A549 (cell line): Measurements from ENCODE around the gene CADM4. TPM values are rescaled to one million over a fixed set of nuclear protein-coding genes. Genes with fewer than 3 reads are reported as not detected.
A peak's percentile ranks its signal among the peaks of the same experiment; 100 is the strongest.

Experiments used
- ATAC-seq, 2 experiments: fragments of 200-7000 bp in 1 of 2; fragments of >200 bp in 1 of 2; cut with Nextera tagmentation in 1 of 2; cut with Tn5 transposase in 1 of 2; 3 replicates each; pipeline versions ENCODE4 v1.8.0 to v1.9.1; 2018 to 2020; ENCODE audit warnings: mild to moderate bottlenecking in 1 of 2, moderate library complexity in 1 of 2
- CTCF ChIA-PET: fragments of 300-600 bp; sonication (Branson Sonifier 250); formaldehyde crosslinking; extraction: SDS; loops from one replicate; lab custom pipeline; 2021; ENCODE audit warnings: antibody characterized with exemption, inconsistent platforms; lab: Yijun Ruan, JAX
- POLR2A ChIA-PET: fragments of 350-600 bp; formaldehyde crosslinking; extraction: SDS; loops from one replicate; lab custom pipeline; 2021; ENCODE audit warnings: antibody characterized with exemption, inconsistent platforms; lab: Yijun Ruan, JAX
- DNase-seq, 2 experiments: peaks; one replicate each; pipeline versions ENCODE4 v3.0.0 to v3.0.0-alpha.2; 2011 to 2016; ENCODE audit warnings: low read depth in 1 of 2, low spot score in 1 of 2
- FAIRE-seq: peaks from 2 replicates; lab custom pipeline; 2011; peaks lifted over from hg19 to GRCh38; lab: Jason Lieb, UNC
- H3K27ac ChIP-seq, 2 experiments: fragments of >200 bp; sonication (Bioruptor Twin); formaldehyde crosslinking; 3 replicates each; pipeline ENCODE4 v1.5.1; 2016 to 2017
- H3K4me1 ChIP-seq: fragments of >200 bp; sonication (Bioruptor Twin); formaldehyde crosslinking; 3 replicates; pipeline ENCODE4 v1.6.1; 2016
- H3K4me2 ChIP-seq: fragments of >200 bp; sonication (Bioruptor Twin); formaldehyde crosslinking; 3 replicates; pipeline ENCODE4 v1.6.1; 2016
- H3K4me3 ChIP-seq: fragments of >200 bp; sonication (Bioruptor Twin); formaldehyde crosslinking; 3 replicates; pipeline ENCODE4 v1.5.1; 2016
- H3K9me3 ChIP-seq: fragments of >200 bp; sonication (Bioruptor Twin); formaldehyde crosslinking; 3 replicates; pipeline ENCODE4 v1.6.1; 2016
- BCL3 ChIP-seq: fragments of >200 bp; sonication (Bioruptor Twin); formaldehyde crosslinking; IDR thresholded peaks from 3 replicates; pipeline ENCODE4 v1.6.1; 2016
- BHLHE40 ChIP-seq: IDR thresholded peaks from 2 replicates; pipeline ENCODE4 v1.6.1; 2012; ENCODE audit warnings: low read depth, low read length, inconsistent platforms
- CBX8 ChIP-seq: fragments of 200-600 bp; sonication (generic); IDR thresholded peaks from 2 replicates; pipeline ENCODE4 v1.6.1; 2016
- CEBPB ChIP-seq, 2 experiments: fragments of >200 bp in 1 of 2; sonication (Bioruptor Twin) in 1 of 2; formaldehyde crosslinking in 1 of 2; IDR thresholded peaks; 2 replicates each; pipeline ENCODE4 v1.6.1; 2012 to 2016
- CHD2 ChIP-seq: fragments of 150-350 bp; IDR thresholded peaks from 2 replicates; pipeline ENCODE4 v1.6.1; 2014; ENCODE audit warnings: low read length; ENCODE audit not compliant: partially characterized antibody
- CHD4 ChIP-seq: fragments of 200-600 bp; sonication (generic); IDR thresholded peaks from 2 replicates; pipeline ENCODE4 v1.6.1; 2016; ENCODE audit warnings: antibody characterized with exemption, mild to moderate bottlenecking, borderline replicate concordance
- EHF ChIP-seq: fragments of 250-450 bp; sonication (Bioruptor Pico); IDR thresholded peaks from 2 replicates; pipeline ENCODE4 v1.5.0; 2020; ENCODE audit warnings: mild to moderate bottlenecking
- ELK1 ChIP-seq: fragments of 150-350 bp; IDR thresholded peaks from 2 replicates; pipeline ENCODE4 v1.6.1; 2014; ENCODE audit warnings: low read depth, mild to moderate bottlenecking, low read length
- ESRRA ChIP-seq: fragments of 150-350 bp; IDR thresholded peaks from 2 replicates; pipeline ENCODE4 v1.6.1; 2014; ENCODE audit warnings: mild to moderate bottlenecking, low read length, borderline replicate concordance
- FOXS1 ChIP-seq: fragments of 250-450 bp; sonication (Bioruptor Pico); IDR thresholded peaks from 2 replicates; pipeline ENCODE4 v1.5.0; 2020; ENCODE audit warnings: mild to moderate bottlenecking, moderate library complexity
- GATA3 ChIP-seq: IDR thresholded peaks from 2 replicates; pipeline ENCODE4 v1.6.1; 2012; ENCODE audit warnings: borderline replicate concordance
- HDAC2 ChIP-seq: fragments of 200-600 bp; sonication (generic); IDR thresholded peaks from 2 replicates; pipeline ENCODE4 v1.6.1; 2016
- HES2 ChIP-seq: fragments of >200 bp; sonication (Bioruptor Twin); formaldehyde crosslinking; IDR thresholded peaks from 2 replicates; pipeline ENCODE4 v1.6.1; 2016
- HEYL ChIP-seq: fragments of 250-450 bp; sonication (Bioruptor Pico); IDR thresholded peaks from 2 replicates; pipeline ENCODE4 v1.8.0; 2021; ENCODE audit warnings: mild to moderate bottlenecking, moderate library complexity
- HOXB13 ChIP-seq: fragments of 250-450 bp; sonication (Bioruptor Pico); IDR thresholded peaks from 2 replicates; pipeline ENCODE4 v1.5.0; 2020; ENCODE audit warnings: low read depth, mild to moderate bottlenecking, moderate library complexity
- JUNB ChIP-seq: fragments of >200 bp; sonication (Bioruptor Twin); formaldehyde crosslinking; IDR thresholded peaks from 2 replicates; pipeline ENCODE4 v1.6.1; 2016
- KDM1A ChIP-seq: fragments of 200-600 bp; sonication (generic); IDR thresholded peaks from 2 replicates; pipeline ENCODE4 v1.6.1; 2016; ENCODE audit warnings: low read depth, mild to moderate bottlenecking
- MAFK ChIP-seq: fragments of 450-650 bp; IDR thresholded peaks from 2 replicates; pipeline ENCODE4 v1.6.1; 2014; ENCODE audit not compliant: partially characterized antibody
- MAZ ChIP-seq: fragments of 150-350 bp; IDR thresholded peaks from 2 replicates; pipeline ENCODE4 v1.6.1; 2014; ENCODE audit warnings: antibody characterized with exemption, low read depth, low read length, borderline replicate concordance
- MYC ChIP-seq: IDR thresholded peaks from 2 replicates; pipeline ENCODE4 v1.6.1; 2012; ENCODE audit warnings: mild to moderate bottlenecking, inconsistent platforms, low read length, improper control_type of control experiment, borderline replicate concordance
- NFE2L2 ChIP-seq: fragments of 150-350 bp; conservative IDR thresholded peaks from 2 replicates; pipeline ENCODE4 v1.6.1; 2014; ENCODE audit warnings: low read length
- NPAS2 ChIP-seq: fragments of 250-450 bp; sonication (Bioruptor Pico); IDR thresholded peaks from 2 replicates; pipeline ENCODE4 v1.8.0; 2022; ENCODE audit warnings: mild to moderate bottlenecking, moderate library complexity, borderline replicate concordance
- NR3C1 ChIP-seq: fragments of >200 bp; sonication (Bioruptor Twin); formaldehyde crosslinking; IDR thresholded peaks from 3 replicates; pipeline ENCODE4 v1.6.1; 2017
- RCOR1 ChIP-seq: fragments of 150-350 bp; IDR thresholded peaks from 2 replicates; pipeline ENCODE4 v1.6.1; 2014; ENCODE audit warnings: antibody characterized with exemption, low read length, low read depth
- RNF2 ChIP-seq: fragments of 200-600 bp; sonication (generic); IDR thresholded peaks from 2 replicates; pipeline ENCODE4 v1.6.1; 2016; ENCODE audit warnings: low read depth, mild to moderate bottlenecking, antibody characterized with exemption, moderate library complexity, borderline replicate concordance
- ZFP36 ChIP-seq: fragments of 450-650 bp; IDR thresholded peaks from 2 replicates; pipeline ENCODE4 v1.6.1; 2014; ENCODE audit warnings: borderline replicate concordance; ENCODE audit not compliant: partially characterized antibody
- WGBS: methylation state at CpG from one replicate; pipeline ENCODE4 v1.1.6; 2017; ENCODE audit errors: missing lambda C conversion rate; 5-methylcytosine and 5-hydroxymethylcytosine counted together
- polyA plus RNA-seq, 4 experiments: library from polyadenylated mRNA; depleted of rRNA in 3 of 4; stranded (reverse); fragments of >200 nt; fragmentation: RNase III in 1 of 4; extraction: RNeasy Plus Mini Kit Qiagen cat#74134 plus additional on column Dnase treatment in 1 of 4; gene quantifications; 2 replicates in 3 of 4; 3 replicates in 1 of 4; pipeline ENCODE4 v1.2.3, GENCODE V29; 2011 to 2017
- TF ChIP-seq, protein P1 (sequence below): IDR thresholded peaks from 2 replicates; pipeline ENCODE4 v1.6.1; 2012; ENCODE audit warnings: low read depth, borderline replicate concordance
- TF ChIP-seq, protein P2 (sequence below): fragments of 450-650 bp; IDR thresholded peaks from 2 replicates; pipeline ENCODE4 v1.6.1; 2014; ENCODE audit warnings: antibody characterized with exemption
- TF ChIP-seq, protein P3 (sequence below): fragments of >200 bp; sonication (Bioruptor Twin); formaldehyde crosslinking; IDR thresholded peaks from 3 replicates; pipeline ENCODE4 v1.5.1; 2016

CADM4 gene
- polyA plus RNA-seq, 2 of the 4 experiments (the other 2 are of a cell fraction) = 4.2 to 9.2 TPM

- CTCF ChIA-PET = no interaction called here
- H3K9me3 ChIP-seq = no peaks in the 10 kb centered on the region
- no peak for FAIRE-seq
- peak overlapping the region; percentile 86 to 94 for H3K27ac ChIP-seq
- WGBS = 87% methylated on average over 23 of the region's 23 CpGs
- peak overlapping the region; percentile 65 for H3K4me3 ChIP-seq
- H3K4me2 ChIP-seq = peak overlapping the region; percentile 92
- TF ChIP-seq MAZ (no peak), HOXB13 (no peak), BCL3 (no peak), NPAS2 (CRISPR knock-in tag) (no peak), MYC (no peak), RCOR1 (no peak), ESRRA (no peak), ZFP36 (no peak)
- TF ChIP-seq, all 56 proteins: peak for 0
- POLR2A ChIA-PET = interaction anchor here (0.6 to 1.1 kb wide), 3 partner anchors 38 to 52 kb away, joined by 3 to 4 read pairs (median 4); no protein-coding TSS in a partner anchor
- peaks cover 12% of the 10 kb centered on the region for H3K4me1 ChIP-seq
- DNase-seq (no peak), ATAC-seq (no peak)
Measured at GRCh38 chr19:43620061-43621001, 19.3 kb downstream of the CADM4 start.

DNA sequence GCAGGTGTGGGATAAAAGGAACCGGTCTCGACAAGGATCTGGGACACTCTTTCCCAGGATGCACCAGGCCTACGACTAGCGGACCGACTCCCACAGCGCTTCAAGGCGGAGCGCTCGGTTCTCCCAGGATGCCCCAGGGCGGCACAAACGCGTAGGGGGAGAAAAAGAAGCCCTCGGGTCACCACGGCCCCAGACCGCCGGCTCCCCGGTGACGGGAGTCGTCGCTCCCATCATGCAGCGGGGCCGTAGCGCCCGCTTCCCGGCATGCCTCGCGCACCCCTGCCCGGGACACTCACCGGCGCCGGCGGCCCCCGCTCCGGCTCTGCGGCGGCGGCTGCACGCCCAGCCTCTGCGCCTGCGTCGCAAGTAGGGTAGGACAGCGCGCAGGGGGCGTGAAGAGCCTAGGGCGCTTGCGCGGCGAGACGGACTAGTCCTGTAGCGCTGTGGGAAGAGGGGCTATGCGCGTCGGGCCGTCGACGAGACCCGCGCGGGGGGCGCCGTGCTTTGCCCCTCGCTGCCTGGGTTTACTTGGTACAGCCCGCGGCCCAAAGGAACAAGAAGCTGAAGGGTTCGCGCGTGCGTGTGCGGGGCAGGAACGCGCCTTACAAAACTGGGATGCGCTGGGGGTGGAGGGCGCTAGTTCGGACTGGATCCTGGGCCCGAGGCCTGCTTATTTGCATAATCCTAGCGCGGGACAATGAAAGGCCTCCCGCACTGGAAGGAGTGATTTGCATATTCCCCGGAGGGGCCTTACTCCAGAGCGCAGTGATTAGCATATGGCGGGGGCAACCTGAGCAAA, 20.2 kb downstream of the CADM4 start, which contains the start of gene ZNF428:
Gene ZNF428, minus strand, starts transcription at position 368 of the 799 bp plus-strand sequence. CDS start 5,325 bp downstream, outside the sequence.
- FAIRE-seq (peak; percentile 80), DNase-seq (peak; percentile 91), ATAC-seq (peak; percentile 89 to 97)
- ChIA-PET CTCF (no interaction called here), POLR2A (interaction anchor here (1.1 kb wide), 1 partner anchor 49 kb away, joined by 3 read pairs; no protein-coding TSS in a partner anchor)
- H3K9me3 ChIP-seq = no peaks in the 10 kb centered on the region
- H3K27ac ChIP-seq = peak within 1 kb of the TSS; percentile 86 to 94
- peak within 1 kb of the TSS; percentile 92 for H3K4me2 ChIP-seq
- WGBS = 5% methylated on average over 60 of the region's 81 CpGs
- peak within 1 kb of the TSS; percentile 65 for H3K4me3 ChIP-seq
- H3K4me1 ChIP-seq = peaks cover 12% of the 10 kb centered on the region
- TF ChIP-seq ESRRA (no peak), NR3C1 (no peak), HEYL (CRISPR knock-in tag) (no peak), GATA3 (peak; percentile 28; the same call in 1 of the 2 replicates), NFE2L2 (no peak), FOXS1 (CRISPR knock-in tag) (no peak), CHD2 (no peak), CBX8 (no peak), NPAS2 (CRISPR knock-in tag) (no peak), HOXB13 (0 out of 2 replicates have a peak, but pooled peaks have one; percentile 12), HES2 (no peak), KDM1A (no peak), MAFK (no peak), EHF (CRISPR knock-in tag) (no peak), RNF2 (no peak), CHD4 (no peak), BHLHE40 (no peak), HDAC2 (no peak), JUNB (no peak), ELK1 (no peak), CEBPB (IDR thresholded peaks at IDR 0.05) (no peak)
- TF ChIP-seq, protein P1, sequence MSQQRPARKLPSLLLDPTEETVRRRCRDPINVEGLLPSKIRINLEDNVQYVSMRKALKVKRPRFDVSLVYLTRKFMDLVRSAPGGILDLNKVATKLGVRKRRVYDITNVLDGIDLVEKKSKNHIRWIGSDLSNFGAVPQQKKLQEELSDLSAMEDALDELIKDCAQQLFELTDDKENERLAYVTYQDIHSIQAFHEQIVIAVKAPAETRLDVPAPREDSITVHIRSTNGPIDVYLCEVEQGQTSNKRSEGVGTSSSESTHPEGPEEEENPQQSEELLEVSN = peak; percentile 96
- TF ChIP-seq, protein P2, sequence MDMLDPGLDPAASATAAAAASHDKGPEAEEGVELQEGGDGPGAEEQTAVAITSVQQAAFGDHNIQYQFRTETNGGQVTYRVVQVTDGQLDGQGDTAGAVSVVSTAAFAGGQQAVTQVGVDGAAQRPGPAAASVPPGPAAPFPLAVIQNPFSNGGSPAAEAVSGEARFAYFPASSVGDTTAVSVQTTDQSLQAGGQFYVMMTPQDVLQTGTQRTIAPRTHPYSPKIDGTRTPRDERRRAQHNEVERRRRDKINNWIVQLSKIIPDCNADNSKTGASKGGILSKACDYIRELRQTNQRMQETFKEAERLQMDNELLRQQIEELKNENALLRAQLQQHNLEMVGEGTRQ = no peak
- TF ChIP-seq, protein P3, sequence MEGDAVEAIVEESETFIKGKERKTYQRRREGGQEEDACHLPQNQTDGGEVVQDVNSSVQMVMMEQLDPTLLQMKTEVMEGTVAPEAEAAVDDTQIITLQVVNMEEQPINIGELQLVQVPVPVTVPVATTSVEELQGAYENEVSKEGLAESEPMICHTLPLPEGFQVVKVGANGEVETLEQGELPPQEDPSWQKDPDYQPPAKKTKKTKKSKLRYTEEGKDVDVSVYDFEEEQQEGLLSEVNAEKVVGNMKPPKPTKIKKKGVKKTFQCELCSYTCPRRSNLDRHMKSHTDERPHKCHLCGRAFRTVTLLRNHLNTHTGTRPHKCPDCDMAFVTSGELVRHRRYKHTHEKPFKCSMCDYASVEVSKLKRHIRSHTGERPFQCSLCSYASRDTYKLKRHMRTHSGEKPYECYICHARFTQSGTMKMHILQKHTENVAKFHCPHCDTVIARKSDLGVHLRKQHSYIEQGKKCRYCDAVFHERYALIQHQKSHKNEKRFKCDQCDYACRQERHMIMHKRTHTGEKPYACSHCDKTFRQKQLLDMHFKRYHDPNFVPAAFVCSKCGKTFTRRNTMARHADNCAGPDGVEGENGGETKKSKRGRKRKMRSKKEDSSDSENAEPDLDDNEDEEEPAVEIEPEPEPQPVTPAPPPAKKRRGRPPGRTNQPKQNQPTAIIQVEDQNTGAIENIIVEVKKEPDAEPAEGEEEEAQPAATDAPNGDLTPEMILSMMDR = no peak
